ENCODE measurements around the gene BSN. TPM values are rescaled to one million over a fixed set of nuclear protein-coding genes. Genes with fewer than 3 reads are reported as not detected.

Gene BSN
- total RNA-seq, 1 experiment from 2014 or later: 0.10 TPM

- DNase-seq (ENCODE audit: low spot score): no peak
Observed at GRCh38 chr3:49715611-49716121, 161.4 kb downstream of the BSN start.

GRCh38 chr3:49716169-49716568 is 161.9 kb downstream of the BSN start:
- DNase-seq (ENCODE audit: low spot score): no peak

GRCh38 chr3:49716691-49717210 is 162.5 kb downstream of the BSN start:
- no peak for DNase-seq (ENCODE audit: low spot score)

- no peak for DNase-seq (ENCODE audit: low spot score)
Observed at GRCh38 chr3:49717211-49717958, 163.1 kb downstream of the BSN start.

GRCh38 chr3:49717959-49718857 is 163.9 kb downstream of the BSN start:
- DNase-seq (ENCODE audit: low spot score): no peak

- no peak for DNase-seq (ENCODE audit: low spot score)
Observed at GRCh38 chr3:49718858-49719213, 164.6 kb downstream of the BSN start.

- no peak for DNase-seq (ENCODE audit: low spot score)
Observed at GRCh38 chr3:49719214-49719884, 165.1 kb downstream of the BSN start, which contains the start of gene AMIGO3. Gene AMIGO3, minus strand, starts transcription at chr3:49719684. Its CDS starts 219 bp downstream, at chr3:49719465.

Other genes with a start within 250 kb of the BSN start
- gene USP4, start 214.4 kb upstream of the BSN start, total RNA-seq (2014; rRNA removed; shearing (Covaris generic)): 9.4 and 13.5 TPM in 2 replicates
- 233 and 352 TPM in 2 replicates for gene GPX1, start 196.1 kb upstream of the BSN start, total RNA-seq (2014; rRNA removed; shearing (Covaris generic))
- 612 and 632 TPM in 2 replicates for gene RHOA, start 142.5 kb upstream of the BSN start, total RNA-seq (2014; rRNA removed; shearing (Covaris generic))
- gene TCTA, start 142.1 kb upstream of the BSN start, total RNA-seq (2014; rRNA removed; shearing (Covaris generic)): 45.8 and 58.0 TPM in 2 replicates
- gene AMT, start 132.0 kb upstream of the BSN start, total RNA-seq (2014; rRNA removed; shearing (Covaris generic)): 0.93 and 1.8 TPM in 2 replicates
- 9.5 and 18.8 TPM in 2 replicates for gene NICN1, start 125.2 kb upstream of the BSN start, total RNA-seq (2014; rRNA removed; shearing (Covaris generic))
- 132 and 135 TPM in 2 replicates for gene DAG1, start 84.2 kb upstream of the BSN start, total RNA-seq (2014; rRNA removed; shearing (Covaris generic))
- gene APEH, start 119.9 kb downstream of the BSN start, total RNA-seq (2014; rRNA removed; shearing (Covaris generic)): 120 and 144 TPM in 2 replicates
- 0.72 and 2.0 TPM in 2 replicates for gene MST1, start 135.0 kb downstream of the BSN start, total RNA-seq (2014; rRNA removed; shearing (Covaris generic))
- 17.3 and 55.0 TPM in 2 replicates for gene RNF123, start 135.1 kb downstream of the BSN start, total RNA-seq (2014; rRNA removed; shearing (Covaris generic))
- gene AMIGO3, start 165.2 kb downstream of the BSN start, total RNA-seq (2014; rRNA removed; shearing (Covaris generic)): 0.41 and 1.0 TPM in 2 replicates
- gene GMPPB, start 169.5 kb downstream of the BSN start, total RNA-seq (2014; rRNA removed; shearing (Covaris generic)): 25.6 and 27.3 TPM in 2 replicates
- 26.6 and 31.0 TPM in 2 replicates for gene IP6K1, start 232.1 kb downstream of the BSN start, total RNA-seq (2014; rRNA removed; shearing (Covaris generic))
- not detected in 2 replicates for gene CDHR4, start 245.4 kb downstream of the BSN start, total RNA-seq (2014; rRNA removed; shearing (Covaris generic))
- gene INKA1, start 248.8 kb downstream of the BSN start, total RNA-seq (2014; rRNA removed; shearing (Covaris generic)): 2.8 and 6.4 TPM in 2 replicates